Calu3 (cell line): ENCODE data around the gene ISLR. TPM values are rescaled to one million over a fixed set of nuclear protein-coding genes. Genes with fewer than 3 reads are reported as not detected.

Source experiments
- BruUV-seq: library from RNA; stranded (reverse); fragments of 400-500 nt; replicated peaks from 2 replicates; lab custom pipeline; 2021; lab: Mats Ljungman, UMichigan
- CTCF ChIA-PET: fragments of 300-600 bp; sonication (Branson Sonifier 250); formaldehyde crosslinking; loops from one replicate; lab custom pipeline; 2022; ENCODE audit warnings: antibody characterized with exemption; lab: Charles Lee
- DNase-seq: peaks from one replicate; pipeline ENCODE4 v3.0.0; 2022
- H3K27ac Mint-ChIP-seq: one replicate; pipeline ENCODE4 v1.8.0; 2022; ENCODE audit warnings: mixed read lengths; ENCODE audit not compliant: unreplicated experiment
- H3K27me3 Mint-ChIP-seq: one replicate; pipeline ENCODE4 v1.8.0; 2022; ENCODE audit warnings: mixed read lengths; ENCODE audit not compliant: unreplicated experiment
- H3K36me3 Mint-ChIP-seq: one replicate; pipeline ENCODE4 v1.8.0; 2022; ENCODE audit warnings: mild to moderate bottlenecking, moderate library complexity, mixed read lengths; ENCODE audit not compliant: insufficient read depth, unreplicated experiment
- H3K4me1 Mint-ChIP-seq: one replicate; pipeline ENCODE4 v1.8.0; 2022; ENCODE audit warnings: mild to moderate bottlenecking, low read depth, mixed read lengths; ENCODE audit not compliant: unreplicated experiment
- H3K4me3 Mint-ChIP-seq: one replicate; pipeline ENCODE4 v1.8.0; 2022; ENCODE audit warnings: mild to moderate bottlenecking, low read depth, moderate library complexity, mixed read lengths; ENCODE audit not compliant: unreplicated experiment
- H3K9me3 Mint-ChIP-seq: one replicate; pipeline ENCODE4 v1.8.0; 2022; ENCODE audit warnings: low read depth, mixed read lengths; ENCODE audit not compliant: unreplicated experiment
- CTCF ChIP-seq: fragments of 200-600 bp; IDR thresholded peaks from one replicate; pipeline ENCODE4 v1.8.0; 2022; ENCODE audit warnings: antibody characterized with exemption; ENCODE audit not compliant: unreplicated experiment
- intact Hi-C: fragments of 100-400 bp; cut with micrococcal nuclease; formaldehyde crosslinking; loops from one replicate; pipeline ENCODE4 v1.10.0; 2022; ENCODE audit not compliant: unreplicated experiment
- total RNA-seq: library from RNA; stranded (reverse); gene quantifications from 2 replicates; pipeline ENCODE4 v1.2.3, GENCODE V29; 2022

ISLR gene
- total RNA-seq, 1 experiment from 2014 or later: not detected

- H3K27me3 Mint-ChIP-seq: no peaks in the 10 kb centered on the region
- DNase-seq: peak; percentile 24
- no peaks in the 10 kb centered on the region for H3K36me3 Mint-ChIP-seq
- H3K4me1 Mint-ChIP-seq: peaks cover 40% of the 10 kb centered on the region
- no peak overlapping the region for H3K27ac Mint-ChIP-seq
- BruUV-seq: no TSS peak
- H3K9me3 Mint-ChIP-seq: no peaks in the 10 kb centered on the region
- TF ChIP-seq CTCF: no peak
- intact Hi-C loops: no loop called here
- CTCF ChIA-PET: interaction anchor here (1.7 kb wide), 1 partner anchor 10 kb away, joined by 5 read pairs; the partner anchor contains the start of gene STRA6
- no peak overlapping the region for H3K4me3 Mint-ChIP-seq
Measured at GRCh38 chr15:74193299-74193718, 19.8 kb downstream of the ISLR start.

DNA sequence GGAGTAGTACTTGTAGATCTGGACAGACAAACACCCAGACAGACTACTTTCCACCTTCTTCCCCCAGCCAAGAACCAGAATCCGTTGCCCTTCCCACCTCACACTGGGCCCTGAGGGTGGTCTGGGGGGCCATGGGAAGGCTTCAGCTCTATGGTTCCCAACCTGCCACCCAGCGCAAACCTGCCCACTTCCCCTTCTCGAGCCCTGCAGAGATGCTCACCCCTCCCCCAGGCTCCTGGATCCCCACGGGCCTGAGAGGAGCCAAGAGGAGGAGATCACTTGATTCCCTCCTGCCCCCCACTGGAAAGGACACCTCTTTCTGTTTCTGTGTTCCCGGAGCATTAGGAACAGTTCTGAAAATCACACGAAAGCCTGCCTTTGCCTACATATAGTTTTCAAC is 20.4 kb downstream of the ISLR start:
- no TSS peak for BruUV-seq
- peaks cover 46% of the 10 kb centered on the region for H3K4me1 Mint-ChIP-seq
- CTCF ChIA-PET: interaction anchor here (1.0 to 1.7 kb wide), 2 partner anchors 9 to 46 kb away, joined by 3 to 5 read pairs; partner anchors contain the start of gene STRA6
- H3K27me3 Mint-ChIP-seq: no peaks in the 10 kb centered on the region
- H3K36me3 Mint-ChIP-seq: no peaks in the 10 kb centered on the region
- TF ChIP-seq CTCF: no peak
- H3K27ac Mint-ChIP-seq: no peak overlapping the region
- H3K9me3 Mint-ChIP-seq: no peaks in the 10 kb centered on the region
- DNase-seq: no peak
- no peak overlapping the region for H3K4me3 Mint-ChIP-seq
- intact Hi-C loops: no loop called here

DNA sequence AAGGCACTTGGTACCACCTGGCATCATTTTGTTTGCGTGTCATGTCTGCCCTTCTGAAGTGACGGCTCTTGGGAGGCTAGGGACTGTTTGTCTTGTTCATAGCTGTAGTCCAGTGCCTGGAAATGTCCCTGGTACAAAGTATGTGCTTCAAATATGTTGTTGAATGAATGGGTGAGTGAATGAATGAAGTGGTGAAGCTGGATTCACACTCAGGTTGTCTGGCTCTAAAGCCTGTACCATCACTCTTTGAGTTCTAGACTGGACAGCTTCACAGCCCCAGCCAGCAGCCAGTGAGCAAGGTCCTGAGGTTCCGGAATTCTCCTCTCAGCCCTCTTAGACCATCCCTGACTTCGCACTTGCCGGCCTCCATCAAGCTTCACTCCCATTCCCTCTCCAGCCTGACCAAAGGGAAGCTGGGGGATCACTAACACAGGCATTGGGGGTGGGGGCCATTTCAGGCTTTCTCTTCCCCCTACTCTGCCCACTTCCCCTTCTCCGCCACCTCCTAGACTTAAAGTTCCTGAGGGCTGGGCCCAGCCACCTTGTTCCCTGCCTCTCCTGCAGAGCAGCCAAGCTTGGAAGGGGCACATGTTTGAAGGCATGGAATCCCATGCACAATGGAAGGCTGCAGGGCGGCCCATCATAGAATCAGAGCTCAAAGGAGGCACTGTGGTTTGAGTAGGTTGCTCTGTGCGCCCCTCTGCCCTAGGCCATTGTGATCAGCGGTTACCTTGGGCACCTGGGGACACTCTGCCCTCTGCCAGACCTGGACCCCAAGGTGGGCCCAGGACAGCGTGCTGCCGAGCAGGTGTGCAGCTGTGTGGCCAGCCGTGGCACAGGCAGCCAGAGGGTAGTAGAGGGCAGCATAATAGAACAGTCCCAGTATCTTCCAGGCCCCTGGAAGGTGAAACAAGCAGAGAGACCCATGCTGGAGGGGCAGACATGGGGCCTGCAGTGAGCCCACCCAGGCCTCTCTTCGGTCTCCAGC is 21.4 kb downstream of the ISLR start:
- Mint-ChIP-seq H3K27ac (no peak overlapping the region), H3K4me3 (no peak overlapping the region), H3K27me3 (no peaks in the 10 kb centered on the region), H3K36me3 (peaks cover under 1% of the 10 kb centered on the region), H3K4me1 (peaks cover 52% of the 10 kb centered on the region), H3K9me3 (no peaks in the 10 kb centered on the region)
- BruUV-seq: no TSS peak
- TF ChIP-seq CTCF: no peak
- DNase-seq: no peak
- CTCF ChIA-PET: interaction anchor here (0.6 to 1.7 kb wide), 3 partner anchors 8 to 171 kb away, joined by 3 to 5 read pairs (median 4); partner anchors contain the start of gene STRA6
- intact Hi-C loops: no loop called here

DNA sequence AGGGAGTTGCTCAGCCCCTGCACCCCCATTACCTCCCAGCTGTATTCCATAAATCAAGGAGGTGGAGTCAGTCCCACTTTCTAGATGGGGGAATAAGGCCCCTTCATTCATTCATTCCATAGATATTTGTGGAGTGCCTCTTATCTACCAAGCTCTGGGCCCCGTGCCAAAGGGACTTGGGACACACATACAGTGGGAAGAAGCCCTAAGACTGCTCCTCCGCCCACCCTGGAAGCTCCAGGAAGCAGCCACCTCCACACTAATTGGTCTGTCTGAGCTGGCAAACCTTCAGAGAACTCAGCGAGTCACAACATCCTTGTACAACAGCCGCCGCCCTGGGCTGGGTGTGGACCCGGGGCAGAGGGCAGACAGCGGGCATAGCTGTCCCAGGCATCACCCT is 22.7 kb downstream of the ISLR start:
- peak; percentile 87 for DNase-seq
- Mint-ChIP-seq H3K27ac (no peak overlapping the region), H3K4me1 (peaks cover 66% of the 10 kb centered on the region), H3K9me3 (no peaks in the 10 kb centered on the region), H3K27me3 (no peaks in the 10 kb centered on the region), H3K4me3 (no peak overlapping the region), H3K36me3 (peaks cover 14% of the 10 kb centered on the region)
- no TSS peak for BruUV-seq
- intact Hi-C loops: no loop called here
- no peak for TF ChIP-seq CTCF
- CTCF ChIA-PET: interaction anchor here (0.9 to 1.5 kb wide), 8 partner anchors 9 to 223 kb away, joined by 3 to 14 read pairs (median 4); no protein-coding TSS in a partner anchor
